ENCODE measurements around the gene MAFF.

Gene MAFF

DNA sequence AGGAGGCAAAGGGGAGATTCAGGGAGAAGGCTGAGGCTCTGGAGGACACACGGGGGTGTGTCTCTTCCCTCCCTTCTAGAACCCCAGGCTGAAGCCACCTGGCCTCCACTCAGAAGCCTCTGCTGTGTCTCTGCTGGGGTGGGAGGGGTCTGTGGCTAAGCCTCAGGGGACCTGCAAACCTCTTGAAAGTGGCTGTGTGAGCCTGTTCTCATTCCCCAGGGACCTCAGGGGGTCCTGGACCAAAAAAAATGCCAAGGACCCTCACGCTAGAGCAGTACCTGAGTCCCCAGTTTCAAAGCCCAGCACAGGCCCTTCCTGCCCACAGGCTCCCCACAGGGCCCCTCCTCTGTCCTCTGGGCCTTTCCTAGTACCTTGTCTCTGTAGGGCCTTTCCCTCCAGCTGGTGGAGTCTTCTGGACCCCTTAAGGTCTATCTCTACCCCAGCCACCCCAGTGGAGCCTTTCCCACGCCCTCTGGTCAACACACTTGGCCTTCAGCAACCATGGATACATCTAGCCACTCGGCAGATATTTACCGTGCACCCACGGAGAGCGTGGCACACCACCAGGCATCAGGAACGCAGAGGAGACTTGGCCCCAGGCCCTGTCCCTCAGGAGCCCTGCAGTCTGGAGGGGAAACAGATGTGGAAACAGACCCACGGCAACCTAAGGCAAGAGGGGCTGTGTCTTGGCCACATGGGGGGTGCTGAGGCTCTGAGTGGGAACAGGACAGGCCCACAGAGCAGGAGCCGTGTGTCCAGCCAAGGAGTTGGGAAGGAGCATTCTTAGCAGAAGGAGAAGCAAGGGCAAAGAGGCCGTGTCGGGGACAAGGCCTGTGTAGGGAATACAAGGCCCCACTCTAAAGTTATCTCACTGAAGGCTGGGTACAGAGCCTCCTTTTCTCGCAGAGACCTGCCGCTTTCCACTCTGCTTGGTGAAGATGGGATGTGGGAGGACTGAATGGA is 38.6 kb upstream of the MAFF start:
- H3K79me1 ChIP-seq (ENCODE audit: low read length), result no peaks in the 10 kb centered on the region
- DNase-seq, result no peak
- no peaks in the 10 kb centered on the region for H3K9me3 ChIP-seq (ENCODE audit: insufficient read depth, low read depth, low read length)
- no peak overlapping the region for H3K4me2 ChIP-seq (ENCODE audit: low read length)
- no CpG with 5 or more reads among the region's 14 CpGs for WGBS (ENCODE audit: extremely low coverage, insufficient coverage, insufficient read length)
- H3K4me3 ChIP-seq (ENCODE audit: low read depth, low read length), result no peak overlapping the region
- H2BK12ac ChIP-seq (ENCODE audit: low read length), result no peak overlapping the region
- H4K91ac ChIP-seq (ENCODE audit: low read depth, low read length), result no peak overlapping the region
- no peak overlapping the region for H3K23ac ChIP-seq (ENCODE audit: low read length)
- H3K4ac ChIP-seq (ENCODE audit: low read depth, low read length), result no peak overlapping the region
- peak overlapping the region; percentile 26 for H3K14ac ChIP-seq (ENCODE audit: low read length)
- no peak overlapping the region for H4K12ac ChIP-seq (ENCODE audit: low read depth, low read length)
- H3K27me3 ChIP-seq (ENCODE audit: insufficient read depth, low read length), result no peaks in the 10 kb centered on the region
- H2BK120ac ChIP-seq (ENCODE audit: insufficient read depth, low read length, poor library complexity), result no peak overlapping the region
- H3K79me2 ChIP-seq (ENCODE audit: control insufficient read depth, insufficient read depth, low read length, poor library complexity), result no peaks in the 10 kb centered on the region
- H3K4me1 ChIP-seq (ENCODE audit: control insufficient read depth in 1 of 2, insufficient read depth in 2 of 2, low read length in 2 of 2), result peaks cover 0 to 7% of the 10 kb centered on the region in 2 experiments
- H4K8ac ChIP-seq (ENCODE audit: low read depth, low read length), result no peak overlapping the region
- H2BK5ac ChIP-seq (ENCODE audit: low read depth, low read length, poor library complexity), result no peak overlapping the region
- H3K9ac ChIP-seq (ENCODE audit: low read length), result no peak overlapping the region
- H3K36me3 ChIP-seq (ENCODE audit: control insufficient read depth in 1 of 2, insufficient read depth in 2 of 2, low read length in 2 of 2), result no peaks in the 10 kb centered on the region
- no peak overlapping the region for H3K18ac ChIP-seq (ENCODE audit: low read length)
- H2AFZ ChIP-seq (ENCODE audit: insufficient read depth, low read length, poor library complexity), result no peak overlapping the region
- H2AK5ac ChIP-seq (ENCODE audit: low read length), result no peak overlapping the region
- no peak overlapping the region for H3K27ac ChIP-seq (ENCODE audit: low read depth, low read length)

DNA sequence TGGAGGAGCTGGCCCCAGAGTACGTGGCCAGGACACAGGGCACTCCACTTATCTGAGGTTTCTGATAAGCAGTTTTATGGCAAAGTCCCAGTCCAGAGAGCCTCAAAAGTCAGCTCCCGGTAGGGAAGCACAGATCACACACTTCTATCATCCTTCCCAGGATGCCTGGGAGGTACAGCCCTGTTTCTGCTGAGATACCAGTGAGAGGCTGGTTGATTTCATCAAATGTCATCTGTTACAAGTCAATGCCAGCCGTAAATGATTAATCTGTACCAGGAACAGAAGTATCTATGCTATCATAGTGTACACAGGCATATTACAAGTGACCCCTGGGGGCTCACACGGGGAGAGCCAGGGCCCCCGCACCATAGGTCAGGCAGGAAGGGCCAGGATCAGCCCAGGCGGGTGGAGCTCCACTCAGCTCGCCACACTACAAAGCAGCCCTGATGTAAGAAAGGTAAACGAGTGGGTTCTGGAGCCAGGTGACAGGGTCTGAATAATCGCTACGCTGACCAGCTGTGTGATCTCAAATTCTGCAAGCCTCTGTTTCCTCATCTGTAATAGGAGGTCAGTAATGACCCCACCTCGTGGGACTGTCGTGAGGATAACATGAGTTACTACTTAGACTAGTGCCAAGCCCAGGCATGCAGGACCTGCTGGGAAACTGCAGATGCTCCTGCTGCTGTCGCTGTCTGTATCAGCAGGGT is 37.8 kb upstream of the MAFF start:
- Histone ChIP-seq H4K91ac (ENCODE audit: low read depth, low read length) (no peak overlapping the region), H2BK5ac (ENCODE audit: low read depth, low read length, poor library complexity) (no peak overlapping the region), H3K27me3 (ENCODE audit: insufficient read depth, low read length) (no peaks in the 10 kb centered on the region), H3K4me3 (ENCODE audit: low read depth, low read length) (no peak overlapping the region), H4K12ac (ENCODE audit: low read depth, low read length) (no peak overlapping the region), H3K18ac (ENCODE audit: low read length) (no peak overlapping the region), H2BK12ac (ENCODE audit: low read length) (no peak overlapping the region), H3K79me1 (ENCODE audit: low read length) (no peaks in the 10 kb centered on the region), H3K79me2 (ENCODE audit: control insufficient read depth, insufficient read depth, low read length, poor library complexity) (no peaks in the 10 kb centered on the region), H3K9ac (ENCODE audit: low read length) (no peak overlapping the region), H2BK120ac (ENCODE audit: insufficient read depth, low read length, poor library complexity) (no peak overlapping the region), H2AK5ac (ENCODE audit: low read length) (no peak overlapping the region), H4K8ac (ENCODE audit: low read depth, low read length) (no peak overlapping the region), H3K4ac (ENCODE audit: low read depth, low read length) (no peak overlapping the region), H3K4me2 (ENCODE audit: low read length) (no peak overlapping the region), H3K36me3 (ENCODE audit: control insufficient read depth in 1 of 2, insufficient read depth in 2 of 2, low read length in 2 of 2) (no peaks in the 10 kb centered on the region), H3K9me3 (ENCODE audit: insufficient read depth, low read depth, low read length) (no peaks in the 10 kb centered on the region), H3K27ac (ENCODE audit: low read depth, low read length) (no peak overlapping the region), H2AFZ (ENCODE audit: insufficient read depth, low read length, poor library complexity) (no peak overlapping the region), H3K4me1 (ENCODE audit: control insufficient read depth in 1 of 2, insufficient read depth in 2 of 2, low read length in 2 of 2) (peaks cover 0 to 7% of the 10 kb centered on the region in 2 experiments), H3K14ac (ENCODE audit: low read length) (no peak overlapping the region), H3K23ac (ENCODE audit: low read length) (no peak overlapping the region)
- no peak for DNase-seq
- no CpG with 5 or more reads among the region's 13 CpGs for WGBS (ENCODE audit: extremely low coverage, insufficient coverage, insufficient read length)

DNA sequence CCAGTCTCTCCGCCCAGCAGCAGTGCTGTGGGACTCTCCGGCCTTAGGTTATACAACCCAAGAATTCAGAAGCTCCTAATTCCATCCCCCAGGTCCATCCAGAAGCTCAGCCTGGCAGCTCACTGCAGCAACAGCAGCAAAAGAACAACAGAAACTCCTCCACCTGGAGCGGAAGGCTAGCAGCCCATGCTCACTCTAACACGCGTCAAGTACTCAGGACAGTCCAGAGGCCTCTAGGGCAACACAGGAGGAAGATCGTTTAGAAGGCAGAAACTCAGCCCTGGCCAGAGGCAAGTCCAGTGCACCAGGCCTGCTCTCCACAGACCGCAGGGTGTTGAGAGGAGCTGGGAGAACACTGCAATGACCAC is 37.3 kb upstream of the MAFF start:
- H3K27me3 ChIP-seq (ENCODE audit: insufficient read depth, low read length), result no peaks in the 10 kb centered on the region
- H3K79me2 ChIP-seq (ENCODE audit: control insufficient read depth, insufficient read depth, low read length, poor library complexity), result no peaks in the 10 kb centered on the region
- H4K8ac ChIP-seq (ENCODE audit: low read depth, low read length), result no peak overlapping the region
- H3K18ac ChIP-seq (ENCODE audit: low read length), result no peak overlapping the region
- H3K79me1 ChIP-seq (ENCODE audit: low read length), result no peaks in the 10 kb centered on the region
- H3K4ac ChIP-seq (ENCODE audit: low read depth, low read length), result no peak overlapping the region
- H3K9ac ChIP-seq (ENCODE audit: low read length), result no peak overlapping the region
- H4K12ac ChIP-seq (ENCODE audit: low read depth, low read length), result no peak overlapping the region
- no peak overlapping the region for H2AK5ac ChIP-seq (ENCODE audit: low read length)
- no peak overlapping the region for H3K23ac ChIP-seq (ENCODE audit: low read length)
- H2BK12ac ChIP-seq (ENCODE audit: low read length), result no peak overlapping the region
- H3K9me3 ChIP-seq (ENCODE audit: insufficient read depth, low read depth, low read length), result no peaks in the 10 kb centered on the region
- WGBS (ENCODE audit: extremely low coverage, insufficient coverage, insufficient read length), result no CpG with 5 or more reads among the region's 7 CpGs
- no peak overlapping the region for H2BK120ac ChIP-seq (ENCODE audit: insufficient read depth, low read length, poor library complexity)
- no peaks in the 10 kb centered on the region for H3K36me3 ChIP-seq (ENCODE audit: control insufficient read depth in 1 of 2, insufficient read depth in 2 of 2, low read length in 2 of 2)
- H3K14ac ChIP-seq (ENCODE audit: low read length), result no peak overlapping the region
- no peak overlapping the region for H2BK5ac ChIP-seq (ENCODE audit: low read depth, low read length, poor library complexity)
- H3K4me2 ChIP-seq (ENCODE audit: low read length), result no peak overlapping the region
- no peak for DNase-seq
- no peak overlapping the region for H3K4me3 ChIP-seq (ENCODE audit: low read depth, low read length)
- H2AFZ ChIP-seq (ENCODE audit: insufficient read depth, low read length, poor library complexity), result no peak overlapping the region
- no peak overlapping the region for H4K91ac ChIP-seq (ENCODE audit: low read depth, low read length)
- H3K27ac ChIP-seq (ENCODE audit: low read depth, low read length), result no peak overlapping the region
- peaks cover 0 to 7% of the 10 kb centered on the region in 2 experiments for H3K4me1 ChIP-seq (ENCODE audit: control insufficient read depth in 1 of 2, insufficient read depth in 2 of 2, low read length in 2 of 2)

DNA sequence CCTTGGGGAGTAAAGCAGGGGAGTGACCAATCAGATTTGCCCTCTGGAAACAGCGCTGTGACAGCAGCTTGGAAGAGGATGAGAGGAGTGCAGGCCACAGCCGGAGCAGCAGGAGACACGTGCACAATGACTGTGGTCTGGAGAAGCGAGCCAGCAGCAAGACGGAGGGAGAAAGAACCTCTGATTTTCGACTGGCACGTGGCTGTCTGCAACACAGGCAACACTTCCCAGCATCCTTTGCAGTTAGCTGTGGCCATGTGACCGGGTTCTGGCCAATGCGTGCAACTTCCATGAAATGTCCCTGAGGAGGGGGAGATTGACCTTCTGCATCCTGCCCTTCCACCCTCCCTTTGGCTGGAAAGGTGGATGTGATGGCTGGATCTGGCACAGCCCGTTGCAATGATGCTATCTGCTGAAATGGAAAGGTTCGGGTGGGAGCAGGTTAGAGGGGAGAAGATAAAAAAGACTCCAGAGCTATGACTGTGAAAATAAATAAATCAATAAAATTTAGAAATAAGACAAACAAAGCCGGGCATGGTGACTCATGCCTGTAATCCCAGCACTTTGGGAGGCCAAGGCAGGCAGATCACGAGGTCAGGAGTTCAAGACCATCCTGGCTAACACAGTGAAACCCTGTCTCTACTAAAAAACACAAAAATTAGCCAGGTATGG is 35.7 kb upstream of the MAFF start:
- H3K79me2 ChIP-seq (ENCODE audit: control insufficient read depth, insufficient read depth, low read length, poor library complexity), result no peaks in the 10 kb centered on the region
- no peaks in the 10 kb centered on the region for H3K36me3 ChIP-seq (ENCODE audit: control insufficient read depth in 1 of 2, insufficient read depth in 2 of 2, low read length in 2 of 2)
- H3K4me1 ChIP-seq (ENCODE audit: control insufficient read depth in 1 of 2, insufficient read depth in 2 of 2, low read length in 2 of 2), result peaks cover 0 to 7% of the 10 kb centered on the region in 2 experiments
- no peak overlapping the region for H2BK120ac ChIP-seq (ENCODE audit: insufficient read depth, low read length, poor library complexity)
- no peak overlapping the region for H3K14ac ChIP-seq (ENCODE audit: low read length)
- H3K4me3 ChIP-seq (ENCODE audit: low read depth, low read length), result no peak overlapping the region
- H2AFZ ChIP-seq (ENCODE audit: insufficient read depth, low read length, poor library complexity), result no peak overlapping the region
- WGBS (ENCODE audit: extremely low coverage, insufficient coverage, insufficient read length), result no CpG with 5 or more reads among the region's 13 CpGs
- no peaks in the 10 kb centered on the region for H3K9me3 ChIP-seq (ENCODE audit: insufficient read depth, low read depth, low read length)
- no peak overlapping the region for H3K4me2 ChIP-seq (ENCODE audit: low read length)
- no peaks in the 10 kb centered on the region for H3K27me3 ChIP-seq (ENCODE audit: insufficient read depth, low read length)
- no peak overlapping the region for H2BK12ac ChIP-seq (ENCODE audit: low read length)
- H3K18ac ChIP-seq (ENCODE audit: low read length), result no peak overlapping the region
- no peak overlapping the region for H2BK5ac ChIP-seq (ENCODE audit: low read depth, low read length, poor library complexity)
- H4K12ac ChIP-seq (ENCODE audit: low read depth, low read length), result no peak overlapping the region
- no peak overlapping the region for H2AK5ac ChIP-seq (ENCODE audit: low read length)
- H3K79me1 ChIP-seq (ENCODE audit: low read length), result no peaks in the 10 kb centered on the region
- H3K23ac ChIP-seq (ENCODE audit: low read length), result no peak overlapping the region
- no peak overlapping the region for H3K9ac ChIP-seq (ENCODE audit: low read length)
- H3K27ac ChIP-seq (ENCODE audit: low read depth, low read length), result no peak overlapping the region
- H3K4ac ChIP-seq (ENCODE audit: low read depth, low read length), result no peak overlapping the region
- H4K91ac ChIP-seq (ENCODE audit: low read depth, low read length), result no peak overlapping the region
- no peak for DNase-seq
- no peak overlapping the region for H4K8ac ChIP-seq (ENCODE audit: low read depth, low read length)
